Nephron (organoid): ENCODE data around the gene E2F4.
A peak's percentile ranks its signal among the peaks of the same experiment; 100 is the strongest.

Experiments used
- H3K27ac Mint-ChIP-seq, 3 experiments: 2 replicates each; pipeline ENCODE4 v1.8.0; 2020; ENCODE audit warnings: mixed read lengths in 3 of 3, mild to moderate bottlenecking in 2 of 3, moderate library complexity in 1 of 3
- H3K27me3 Mint-ChIP-seq: 2 replicates; pipeline ENCODE4 v1.8.0; 2021; ENCODE audit warnings: low read depth, mild to moderate bottlenecking, moderate library complexity, mixed read lengths
- H3K36me3 Mint-ChIP-seq: 2 replicates; pipeline ENCODE4 v1.8.0; 2020; ENCODE audit warnings: low read depth, mixed read lengths
- H3K4me1 Mint-ChIP-seq: 2 replicates; pipeline ENCODE4 v1.8.0; 2020; ENCODE audit warnings: mixed read lengths
- H3K4me3 Mint-ChIP-seq, 3 experiments: 2 replicates each; pipeline ENCODE4 v1.8.0; 2020; ENCODE audit warnings: mild to moderate bottlenecking in 3 of 3, mixed read lengths in 3 of 3, moderate library complexity in 2 of 3
- H3K9me3 Mint-ChIP-seq: 2 replicates; pipeline ENCODE4 v1.8.0; 2020; ENCODE audit warnings: mixed read lengths
- CTCF ChIP-seq, 3 experiments: fragments of 200-600 bp; sonication (generic); IDR thresholded peaks; one replicate each; pipeline ENCODE4 v1.5.0; 2021; ENCODE audit warnings: antibody characterized with exemption in 3 of 3; ENCODE audit not compliant: unreplicated experiment in 3 of 3

Gene E2F4

DNA sequence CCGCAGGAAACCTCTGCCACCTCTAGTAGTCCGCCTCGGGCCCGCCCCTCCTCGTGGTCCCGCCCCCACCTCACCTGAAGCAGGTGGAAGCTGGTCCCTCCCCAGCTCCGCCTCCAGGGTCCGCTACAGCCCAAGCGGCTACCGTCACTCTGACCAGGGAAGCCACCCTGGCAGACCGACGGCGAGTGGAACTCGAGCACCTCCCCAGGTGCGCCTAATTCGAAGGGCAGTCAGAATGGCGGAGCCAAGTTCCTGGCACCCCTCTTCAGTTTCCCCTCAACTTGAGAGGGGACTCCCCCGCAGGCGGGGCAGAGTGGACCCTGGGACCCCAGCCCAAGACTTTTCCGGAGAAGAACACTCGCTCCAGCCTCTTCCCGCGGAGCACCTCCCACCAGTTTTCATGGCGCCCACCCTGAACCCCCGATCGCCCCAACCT lies 54.8 kb downstream of the E2F4 start:
- peak overlapping the region in 2 of 3 experiments; percentile 59 to 89 for H3K27ac Mint-ChIP-seq
- H3K4me3 Mint-ChIP-seq = peak overlapping the region; percentile 87 to 90 (median 89)
- H3K27me3 Mint-ChIP-seq = peaks cover 28% of the 10 kb centered on the region
- no peak for TF ChIP-seq CTCF (IDR thresholded peaks at IDR 0.05; ENCODE audit: unreplicated experiment in 3 of 3)
- H3K36me3 Mint-ChIP-seq = no peaks in the 10 kb centered on the region
- peaks cover 34% of the 10 kb centered on the region for H3K4me1 Mint-ChIP-seq
- H3K9me3 Mint-ChIP-seq = no peaks in the 10 kb centered on the region

DNA sequence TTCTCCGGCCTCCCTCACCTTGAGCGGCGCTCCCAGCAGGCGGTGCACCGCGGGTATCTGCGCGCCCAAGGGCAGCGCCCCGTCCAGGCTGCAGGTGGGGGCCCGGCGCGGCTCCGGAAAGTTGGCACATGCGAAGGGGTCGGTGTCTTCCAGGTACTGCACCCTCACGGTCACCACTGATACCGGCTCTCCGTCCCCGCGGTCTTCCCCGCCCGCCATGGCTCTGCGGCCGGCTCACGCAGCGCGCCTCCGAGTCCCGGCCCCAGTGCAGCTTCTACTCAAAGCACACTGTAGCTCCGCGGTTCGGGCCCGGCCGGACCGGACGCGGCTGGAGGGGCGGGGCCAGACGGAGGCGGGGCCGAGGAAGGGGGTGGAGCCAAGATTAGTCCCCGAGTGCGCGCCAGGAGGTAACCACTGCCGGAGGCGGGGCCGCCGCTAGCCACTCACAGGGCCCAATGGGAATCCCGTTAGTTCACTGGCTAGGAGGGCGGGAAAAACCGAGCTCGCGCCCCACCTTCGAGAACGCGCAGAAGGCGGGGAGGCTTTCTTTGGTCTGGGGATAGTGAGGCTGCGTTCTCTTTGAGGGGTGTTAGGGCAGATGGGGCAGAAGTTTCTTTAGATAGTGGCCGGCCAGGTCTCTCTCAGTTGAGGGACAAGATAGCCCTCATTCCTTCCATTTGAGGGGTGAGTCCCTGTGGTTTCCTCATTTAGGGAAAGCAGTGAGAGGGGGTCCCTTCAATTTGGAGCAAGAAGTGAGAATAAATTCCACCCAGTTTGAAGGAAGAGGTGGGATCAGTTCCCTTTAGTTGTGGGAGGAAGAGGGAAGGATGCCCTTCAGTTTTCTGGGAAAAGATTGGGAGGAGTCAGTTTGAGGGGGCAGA lies 55.5 kb downstream of the E2F4 start, which contains the start of gene FHOD1:
Gene FHOD1, minus strand, starts transcription at position 290 of the 881 bp plus-strand sequence. Its CDS starts 71 bp downstream, at position 219.
- no peaks in the 10 kb centered on the region for H3K9me3 Mint-ChIP-seq
- H3K27me3 Mint-ChIP-seq = peaks cover 28% of the 10 kb centered on the region
- H3K27ac Mint-ChIP-seq = peak within 1 kb of the TSS; percentile 46 to 89 (median 59)
- no peak for TF ChIP-seq CTCF (IDR thresholded peaks at IDR 0.05; ENCODE audit: unreplicated experiment in 3 of 3)
- H3K4me1 Mint-ChIP-seq = peaks cover 34% of the 10 kb centered on the region
- H3K4me3 Mint-ChIP-seq = peak within 1 kb of the TSS; percentile 87 to 90 (median 89)
- no peaks in the 10 kb centered on the region for H3K36me3 Mint-ChIP-seq

GRCh38 chr16:67248073-67248400 lies 56.1 kb downstream of the E2F4 start:
- no peaks in the 10 kb centered on the region for H3K9me3 Mint-ChIP-seq
- H3K4me3 Mint-ChIP-seq = peak overlapping the region; percentile 87 to 90 (median 89)
- peaks cover 32% of the 10 kb centered on the region for H3K27me3 Mint-ChIP-seq
- H3K4me1 Mint-ChIP-seq = peaks cover 34% of the 10 kb centered on the region
- H3K36me3 Mint-ChIP-seq = no peaks in the 10 kb centered on the region
- no peak for TF ChIP-seq CTCF (IDR thresholded peaks at IDR 0.05; ENCODE audit: unreplicated experiment in 3 of 3)
- H3K27ac Mint-ChIP-seq = peak overlapping the region; percentile 46 to 89 (median 59)
